ENCODE measurements around the gene TNS3. TPM values are rescaled to one million over a fixed set of nuclear protein-coding genes. Genes with fewer than 3 reads are reported as not detected.
A peak's percentile ranks its signal among the peaks of the same experiment; 100 is the strongest.

The TNS3 gene
- total RNA-seq, 4 donors from 2014 or later, result 6.6 to 16.0 (median 9.6) TPM

DNA sequence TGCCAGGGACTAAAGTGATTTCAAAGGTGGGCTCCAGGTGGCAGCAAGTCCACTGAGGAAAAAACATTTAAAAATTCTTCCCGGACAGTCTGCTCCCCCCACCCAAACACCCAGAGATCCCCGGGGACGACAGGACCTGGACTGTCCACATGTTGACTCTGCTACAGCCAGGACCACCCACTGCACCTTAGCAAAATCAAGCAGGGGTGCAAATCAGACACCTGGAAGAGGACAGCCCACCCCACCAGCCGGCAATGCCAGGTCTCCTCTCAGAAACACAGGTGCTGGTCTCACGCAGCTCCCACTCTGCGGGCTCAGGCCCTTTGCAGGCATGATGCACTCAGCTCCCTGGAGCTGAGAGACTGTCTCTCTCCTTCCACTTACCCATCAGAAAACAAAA is 251.9 kb downstream of the TNS3 start:
- H3K9me3 ChIP-seq, result no peaks in the 10 kb centered on the region
- H3K4me3 ChIP-seq, result no peak overlapping the region
- DNase-seq, result no peak
- H3K36me3 ChIP-seq, result no peaks in the 10 kb centered on the region
- no peaks in the 10 kb centered on the region for H3K27me3 ChIP-seq
- TF ChIP-seq CTCF (IDR thresholded peaks at IDR 0.05) (no peak), POLR2A (IDR thresholded peaks at IDR 0.05) (no peak)
- 75 to 83% methylated on average over 1 to 3 of the region's 6 CpGs for WGBS, 2 donors
- peaks cover 13 to 60% (median 40%) of the 10 kb centered on the region in 3 donors for H3K4me1 ChIP-seq
- peak overlapping the region in 3 of 4 donors; percentile 3 to 77 (median 72) for H3K27ac ChIP-seq
- intact Hi-C loops (cut with DNase I), result no loop called here

DNA sequence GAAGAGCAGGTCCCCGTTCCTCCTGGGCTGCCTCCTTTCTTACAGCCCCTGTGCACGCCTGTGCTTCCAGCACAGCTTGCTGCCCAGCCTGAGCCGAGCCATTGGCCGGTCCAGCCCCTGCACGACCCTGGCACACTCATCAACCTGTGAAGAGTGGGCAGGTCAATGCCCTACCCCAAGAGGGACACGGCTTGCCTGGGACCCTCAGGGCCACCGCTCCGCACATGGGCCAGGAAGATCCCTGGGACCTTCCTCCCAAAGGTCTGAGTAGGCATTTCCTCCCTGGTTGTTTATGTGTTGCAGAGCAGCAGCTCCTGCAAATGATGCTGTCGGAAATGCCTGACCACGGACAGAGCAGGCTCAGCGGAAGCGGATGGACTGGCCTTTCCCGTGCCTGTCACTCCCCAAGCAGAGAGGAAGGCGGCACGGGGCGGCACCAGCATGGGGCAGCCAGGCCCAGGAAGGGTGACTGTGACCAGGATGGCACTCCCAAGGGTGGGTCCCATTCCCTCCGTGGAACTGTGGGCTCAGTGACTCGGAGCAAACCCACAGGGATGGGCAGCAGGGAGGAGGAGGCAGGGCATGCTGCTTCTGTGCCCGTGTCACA is 252.5 kb downstream of the TNS3 start:
- H3K4me3 ChIP-seq, result no peak overlapping the region
- H3K9me3 ChIP-seq, result no peaks in the 10 kb centered on the region
- peak overlapping the region in 3 of 4 donors; percentile 72 to 77 (median 75) for H3K27ac ChIP-seq
- intact Hi-C loops (cut with DNase I), result no loop called here
- H3K36me3 ChIP-seq, result no peaks in the 10 kb centered on the region
- TF ChIP-seq CTCF (IDR thresholded peaks at IDR 0.05) (no peak), POLR2A (IDR thresholded peaks at IDR 0.05) (no peak)
- 88% methylated on average over 1 to 11 of the region's 19 CpGs for WGBS, 2 donors
- no peaks in the 10 kb centered on the region for H3K27me3 ChIP-seq
- DNase-seq, result no peak
- H3K4me1 ChIP-seq, result peaks cover 13 to 58% (median 40%) of the 10 kb centered on the region in 3 donors

DNA sequence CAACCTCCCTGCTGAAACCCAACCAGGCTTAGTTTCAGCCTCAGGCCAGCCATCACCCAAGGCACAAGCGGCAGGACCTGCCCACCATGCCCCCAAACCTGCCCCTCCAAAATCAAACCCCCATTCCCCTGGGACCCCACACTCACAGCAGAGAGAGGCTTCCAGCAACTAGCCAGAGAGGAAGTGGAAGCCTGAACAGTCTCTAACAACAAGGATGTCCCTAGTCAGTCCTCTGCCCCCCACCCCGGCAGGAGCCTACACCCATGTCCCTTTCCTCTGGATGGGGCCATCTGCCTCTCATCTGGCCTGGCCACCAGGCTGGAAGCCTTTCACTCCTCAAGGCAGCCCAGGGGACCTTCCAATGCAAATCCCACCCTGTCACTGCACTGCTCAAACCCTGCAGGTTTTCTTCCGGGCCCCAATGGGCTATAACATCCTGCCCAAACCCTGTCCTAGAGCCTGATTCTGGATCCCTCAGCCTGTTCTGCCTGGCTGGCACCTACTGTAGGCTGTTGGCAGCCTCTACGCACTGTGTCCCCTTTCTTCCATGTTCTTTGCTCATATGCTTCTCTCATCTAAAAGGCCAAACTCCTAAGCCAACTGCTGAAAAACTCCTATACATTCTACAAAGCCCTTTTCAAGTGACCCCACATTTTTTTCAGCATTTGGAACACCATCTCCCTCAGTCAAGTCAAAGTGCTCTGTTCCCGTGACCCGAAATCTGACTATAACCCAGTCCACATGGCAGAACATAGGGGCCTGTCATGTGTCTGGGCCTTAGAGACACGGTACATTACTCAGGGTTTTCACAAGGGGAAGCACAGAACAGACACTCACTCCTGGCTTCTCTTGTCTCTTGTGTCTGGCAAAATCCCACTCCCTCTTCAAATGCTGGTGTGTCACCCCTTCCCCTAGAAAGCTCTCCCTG is 253.3 kb downstream of the TNS3 start:
- DNase-seq, result no peak
- H3K36me3 ChIP-seq, result no peaks in the 10 kb centered on the region
- no peaks in the 10 kb centered on the region for H3K9me3 ChIP-seq
- WGBS, 2 donors, result 62 to 63% methylated on average over 7 of the region's 7 CpGs
- no peaks in the 10 kb centered on the region for H3K27me3 ChIP-seq
- peak overlapping the region in 3 of 4 donors; percentile 18 to 37 (median 31) for H3K4me3 ChIP-seq
- TF ChIP-seq CTCF (IDR thresholded peaks at IDR 0.05), result no peak
- no peak for TF ChIP-seq POLR2A (IDR thresholded peaks at IDR 0.05)
- H3K4me1 ChIP-seq, result peaks cover 13 to 56% (median 40%) of the 10 kb centered on the region in 3 donors
- H3K27ac ChIP-seq, result peak overlapping the region in 3 of 4 donors; percentile 72 to 77 (median 75)
- intact Hi-C loops (cut with DNase I), result no loop called here

- 7 to 33% methylated on average over 3 to 9 of the region's 24 CpGs for WGBS, 2 donors
- no peaks in the 10 kb centered on the region for H3K9me3 ChIP-seq
Observed at GRCh38 chr7:47327698-47328391, 254.1 kb downstream of the TNS3 start.

More at GRCh38 chr7:47327698-47328391, 254.1 kb downstream of the TNS3 start:
- no peaks in the 10 kb centered on the region for H3K27me3 ChIP-seq
- peak overlapping the region; percentile 12 to 77 (median 74) for H3K27ac ChIP-seq
- peaks cover 13 to 48% (median 40%) of the 10 kb centered on the region in 3 donors for H3K4me1 ChIP-seq
- DNase-seq, result no peak
- TF ChIP-seq POLR2A (IDR thresholded peaks at IDR 0.05), result no peak
- TF ChIP-seq CTCF (IDR thresholded peaks at IDR 0.05), result no peak
- intact Hi-C loops (cut with DNase I), result no loop called here
- no peaks in the 10 kb centered on the region for H3K36me3 ChIP-seq
- peak overlapping the region in 3 of 4 donors; percentile 18 to 37 (median 31) for H3K4me3 ChIP-seq
